Breast epithelium (tissue), 3 donors: ENCODE results near the gene TRPM2.

ENCODE experiments used
- POLR2A ChIP-seq: fragments of 450-650 bp; IDR thresholded peaks from one replicate; pipeline ENCODE4 v1.6.1; 2016; ENCODE audit warnings: antibody characterized with exemption, mild to moderate bottlenecking, moderate library complexity
- POLR2AphosphoS5 ChIP-seq, 3 donors: sonication (generic); formaldehyde crosslinking; IDR thresholded peaks; one replicate each; pipeline ENCODE4 v1.6.1; 2017; ENCODE audit warnings: antibody characterized with exemption in 3 of 3
- TF ChIP-seq, protein P1 (sequence below), 3 donors: fragments of 450-650 bp; IDR thresholded peaks; one replicate each; pipeline ENCODE4 v1.5.1; 2016 to 2017; ENCODE audit warnings: antibody characterized with exemption in 3 of 3, mild to moderate bottlenecking in 3 of 3, moderate library complexity in 3 of 3

DNA sequence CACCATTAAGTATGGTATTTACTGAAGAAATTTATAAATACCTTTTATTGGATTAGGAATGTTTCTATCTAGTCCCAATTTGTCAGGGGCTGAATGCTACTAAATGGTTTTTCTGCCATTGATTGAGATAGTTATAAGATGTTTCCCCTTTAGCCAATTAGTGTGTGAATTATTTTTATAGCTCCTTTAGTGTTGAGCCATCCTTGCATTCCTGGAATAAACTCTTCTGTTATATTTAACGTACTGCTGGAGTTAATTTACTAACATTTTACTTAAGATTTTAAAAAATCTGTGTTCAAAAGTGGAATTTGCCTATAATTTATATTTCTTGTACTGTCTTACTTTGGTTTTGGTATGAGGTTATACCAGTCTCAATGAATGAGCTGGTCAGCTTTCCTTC, 76.5 kb downstream of the TRPM2 start:
- TF ChIP-seq, protein P1, sequence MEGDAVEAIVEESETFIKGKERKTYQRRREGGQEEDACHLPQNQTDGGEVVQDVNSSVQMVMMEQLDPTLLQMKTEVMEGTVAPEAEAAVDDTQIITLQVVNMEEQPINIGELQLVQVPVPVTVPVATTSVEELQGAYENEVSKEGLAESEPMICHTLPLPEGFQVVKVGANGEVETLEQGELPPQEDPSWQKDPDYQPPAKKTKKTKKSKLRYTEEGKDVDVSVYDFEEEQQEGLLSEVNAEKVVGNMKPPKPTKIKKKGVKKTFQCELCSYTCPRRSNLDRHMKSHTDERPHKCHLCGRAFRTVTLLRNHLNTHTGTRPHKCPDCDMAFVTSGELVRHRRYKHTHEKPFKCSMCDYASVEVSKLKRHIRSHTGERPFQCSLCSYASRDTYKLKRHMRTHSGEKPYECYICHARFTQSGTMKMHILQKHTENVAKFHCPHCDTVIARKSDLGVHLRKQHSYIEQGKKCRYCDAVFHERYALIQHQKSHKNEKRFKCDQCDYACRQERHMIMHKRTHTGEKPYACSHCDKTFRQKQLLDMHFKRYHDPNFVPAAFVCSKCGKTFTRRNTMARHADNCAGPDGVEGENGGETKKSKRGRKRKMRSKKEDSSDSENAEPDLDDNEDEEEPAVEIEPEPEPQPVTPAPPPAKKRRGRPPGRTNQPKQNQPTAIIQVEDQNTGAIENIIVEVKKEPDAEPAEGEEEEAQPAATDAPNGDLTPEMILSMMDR (IDR thresholded peaks at IDR 0.05): no peak
- TF ChIP-seq POLR2A (no peak), POLR2AphosphoS5 (IDR thresholded peaks at IDR 0.05) (no peak)
